ENCODE results near the gene TTPAL. TPM values are rescaled to one million over a fixed set of nuclear protein-coding genes. Genes with fewer than 3 reads are reported as not detected.

The TTPAL gene
- total and polyA plus RNA-seq, 2 donors (not counting 1 experiment from before 2014, with no cell fraction given), result 11.9 to 12.6 TPM

DNA sequence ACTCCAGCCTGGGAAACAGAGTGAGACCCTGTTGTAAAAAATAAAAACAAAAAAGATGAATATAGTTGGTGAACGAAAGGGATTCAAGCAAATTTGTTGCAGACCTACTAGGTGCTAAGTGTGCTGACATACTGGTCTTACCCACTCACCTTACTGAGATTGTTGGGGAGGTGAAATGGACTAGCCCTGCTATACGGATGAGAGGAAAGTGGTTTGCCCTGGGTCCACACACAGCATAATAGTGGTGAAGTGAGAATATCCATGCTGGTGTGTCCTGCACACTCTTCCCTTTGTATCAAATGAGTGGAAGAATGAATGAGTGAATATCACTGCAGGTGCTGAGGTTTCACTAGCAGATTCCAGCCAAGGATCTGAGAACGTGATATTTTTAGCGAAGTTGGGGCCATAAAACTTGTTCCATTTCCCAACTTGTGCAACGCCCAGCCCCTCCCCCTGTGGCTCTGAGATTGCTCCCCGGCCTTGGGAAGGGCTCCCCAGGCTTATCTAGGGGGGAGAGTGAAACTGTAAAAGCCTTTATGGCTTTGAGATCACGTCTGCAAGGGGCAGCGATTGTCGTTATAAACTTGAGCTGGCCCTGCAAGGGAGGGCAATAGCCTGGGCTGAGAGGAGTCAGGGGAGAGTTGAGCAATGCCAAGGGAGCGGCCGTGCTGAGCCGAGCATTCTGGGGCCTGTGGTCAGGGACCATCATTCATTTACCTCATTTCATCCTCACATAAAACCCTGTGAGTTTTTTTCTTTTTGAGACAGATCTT, 33.2 kb upstream of the TTPAL start:
- Histone ChIP-seq H2AFZ (ENCODE audit: low read length) (no peak overlapping the region), H3K4me2 (ENCODE audit: extremely low read depth, insufficient read depth, low read length) (no peak overlapping the region), H3K4me3 (replicated peaks in 1 of 4; ENCODE audit: control extremely low read depth in 1 of 4, insufficient read depth in 1 of 4, low read depth in 3 of 4, low read length in 4 of 4) (no peak overlapping the region), H3K4me1 (ENCODE audit: control insufficient read depth, extremely low read depth, insufficient read depth, low read length) (no peaks in the 10 kb centered on the region), H3K36me3 (ENCODE audit: control insufficient read depth, insufficient read depth, low read length) (no peaks in the 10 kb centered on the region), H3K9ac (ENCODE audit: insufficient read depth, low read length) (no peak overlapping the region), H3K9me3 (ENCODE audit: control insufficient read depth, insufficient read depth, low read depth, low read length) (no peaks in the 10 kb centered on the region), H3K27me3 (ENCODE audit: control insufficient read depth, insufficient read depth, low read length) (no peaks in the 10 kb centered on the region), H3K27ac (ENCODE audit: insufficient read depth, low read length) (no peak overlapping the region), H3K79me2 (ENCODE audit: control insufficient read depth, insufficient read depth, low read length) (no peaks in the 10 kb centered on the region), H4K20me1 (ENCODE audit: control insufficient read depth, extremely low read depth, insufficient read depth, low read length) (no peaks in the 10 kb centered on the region)
- no peak for TF ChIP-seq EZH2 (IDR thresholded peaks at IDR 0.05; ENCODE audit: low read length, missing control alignments)
- TF ChIP-seq, protein P1, sequence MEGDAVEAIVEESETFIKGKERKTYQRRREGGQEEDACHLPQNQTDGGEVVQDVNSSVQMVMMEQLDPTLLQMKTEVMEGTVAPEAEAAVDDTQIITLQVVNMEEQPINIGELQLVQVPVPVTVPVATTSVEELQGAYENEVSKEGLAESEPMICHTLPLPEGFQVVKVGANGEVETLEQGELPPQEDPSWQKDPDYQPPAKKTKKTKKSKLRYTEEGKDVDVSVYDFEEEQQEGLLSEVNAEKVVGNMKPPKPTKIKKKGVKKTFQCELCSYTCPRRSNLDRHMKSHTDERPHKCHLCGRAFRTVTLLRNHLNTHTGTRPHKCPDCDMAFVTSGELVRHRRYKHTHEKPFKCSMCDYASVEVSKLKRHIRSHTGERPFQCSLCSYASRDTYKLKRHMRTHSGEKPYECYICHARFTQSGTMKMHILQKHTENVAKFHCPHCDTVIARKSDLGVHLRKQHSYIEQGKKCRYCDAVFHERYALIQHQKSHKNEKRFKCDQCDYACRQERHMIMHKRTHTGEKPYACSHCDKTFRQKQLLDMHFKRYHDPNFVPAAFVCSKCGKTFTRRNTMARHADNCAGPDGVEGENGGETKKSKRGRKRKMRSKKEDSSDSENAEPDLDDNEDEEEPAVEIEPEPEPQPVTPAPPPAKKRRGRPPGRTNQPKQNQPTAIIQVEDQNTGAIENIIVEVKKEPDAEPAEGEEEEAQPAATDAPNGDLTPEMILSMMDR (conservative IDR thresholded peaks at IDR 0.05 in 1 of 2, IDR thresholded peaks at IDR 0.05 in 1 of 2; ENCODE audit: low read depth in 1 of 2, low read length in 2 of 2), result no peak
- DNase-seq (ENCODE audit: low read depth in 2 of 2), result no peak

DNA sequence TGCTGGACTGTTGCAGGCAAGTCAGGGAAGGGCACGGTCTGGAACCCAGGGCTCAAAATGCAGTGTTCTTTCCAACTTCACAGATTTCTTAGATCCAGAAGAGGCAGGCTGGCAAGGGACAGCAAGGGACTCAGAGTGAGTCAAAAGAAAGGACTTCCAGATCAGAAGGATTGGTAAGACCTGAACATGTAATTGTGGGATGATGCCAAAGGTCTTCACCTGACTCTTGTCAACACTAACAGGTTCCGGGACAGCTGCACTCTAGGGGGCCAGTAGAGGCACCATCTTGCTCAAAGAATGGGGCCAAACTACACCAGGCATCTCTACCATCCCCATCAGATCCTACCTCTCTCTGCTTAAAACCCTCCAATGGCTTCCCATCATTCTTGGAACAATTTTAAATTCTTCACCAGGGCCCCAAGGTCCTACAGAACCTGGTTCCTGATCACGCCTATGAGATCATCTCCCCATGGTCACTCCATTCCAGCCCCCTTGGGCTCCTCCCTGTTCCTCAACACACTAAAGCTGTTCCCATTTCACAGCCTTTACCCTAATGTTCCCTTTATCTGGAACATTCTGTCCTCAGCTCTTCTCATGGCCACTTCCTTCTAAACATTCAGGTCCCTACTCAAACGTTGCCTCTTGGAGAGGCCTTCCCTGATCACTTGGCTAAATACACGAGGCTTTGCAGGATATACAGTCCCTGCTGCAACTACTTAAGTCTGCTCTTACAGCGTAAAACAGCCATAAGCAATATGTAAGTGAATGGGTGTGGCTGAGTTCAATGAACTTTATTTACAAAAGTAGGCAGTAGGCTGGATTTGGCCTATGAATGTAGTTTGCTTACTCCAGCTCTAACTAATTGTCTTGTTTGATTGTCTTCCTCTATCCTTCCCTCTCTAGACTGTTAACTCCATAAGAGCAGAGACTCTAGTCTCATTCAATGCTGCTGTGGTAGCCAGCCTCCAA, 29.6 kb upstream of the TTPAL start:
- Histone ChIP-seq H2AFZ (ENCODE audit: low read length) (no peak overlapping the region), H3K9me3 (ENCODE audit: control insufficient read depth, insufficient read depth, low read depth, low read length) (no peaks in the 10 kb centered on the region), H3K9ac (ENCODE audit: insufficient read depth, low read length) (no peak overlapping the region), H4K20me1 (ENCODE audit: control insufficient read depth, extremely low read depth, insufficient read depth, low read length) (no peaks in the 10 kb centered on the region), H3K4me3 (replicated peaks in 1 of 4; ENCODE audit: control extremely low read depth in 1 of 4, insufficient read depth in 1 of 4, low read depth in 3 of 4, low read length in 4 of 4) (no peak overlapping the region), H3K4me2 (ENCODE audit: extremely low read depth, insufficient read depth, low read length) (no peak overlapping the region), H3K36me3 (ENCODE audit: control insufficient read depth, insufficient read depth, low read length) (no peaks in the 10 kb centered on the region), H3K79me2 (ENCODE audit: control insufficient read depth, insufficient read depth, low read length) (no peaks in the 10 kb centered on the region), H3K27me3 (ENCODE audit: control insufficient read depth, insufficient read depth, low read length) (peaks cover 4% of the 10 kb centered on the region), H3K27ac (ENCODE audit: insufficient read depth, low read length) (no peak overlapping the region), H3K4me1 (ENCODE audit: control insufficient read depth, extremely low read depth, insufficient read depth, low read length) (no peaks in the 10 kb centered on the region)
- no peak for DNase-seq (ENCODE audit: low read depth in 2 of 2)
- TF ChIP-seq EZH2 (IDR thresholded peaks at IDR 0.05; ENCODE audit: low read length, missing control alignments), result no peak
- TF ChIP-seq, protein P1 (conservative IDR thresholded peaks at IDR 0.05 in 1 of 2, IDR thresholded peaks at IDR 0.05 in 1 of 2; ENCODE audit: low read depth in 1 of 2, low read length in 2 of 2), result no peak

DNA sequence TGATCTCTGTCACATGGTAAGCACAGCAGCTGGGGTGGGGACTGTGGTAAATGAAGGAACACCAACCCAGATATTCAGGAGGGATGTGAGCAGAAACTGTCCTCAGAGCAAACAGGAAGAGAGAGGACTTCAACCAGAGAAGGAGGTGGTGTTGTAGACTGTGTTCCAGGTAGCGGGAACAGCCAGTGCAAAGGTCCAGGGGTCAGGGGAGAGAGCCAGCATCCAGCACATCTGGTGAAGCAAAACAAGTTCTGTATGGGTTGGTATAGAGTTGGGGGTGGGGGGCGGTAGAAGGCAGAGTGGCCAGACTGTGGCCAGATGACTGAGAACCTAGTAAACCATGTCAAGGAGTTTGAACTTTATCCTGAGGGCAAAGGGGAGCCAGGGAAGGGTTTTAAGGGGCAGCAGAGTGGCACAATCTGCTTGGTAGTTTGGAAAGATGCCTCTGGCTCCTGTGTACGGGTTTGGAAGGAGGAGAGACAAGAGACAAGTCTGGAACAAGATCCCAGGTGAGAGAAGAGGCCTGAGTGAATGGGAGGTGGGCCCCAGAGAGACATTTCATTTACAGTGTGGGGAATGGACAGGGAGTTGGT, 27.8 kb upstream of the TTPAL start:
- no peak overlapping the region for H2AFZ ChIP-seq (ENCODE audit: low read length)
- H3K4me1 ChIP-seq (ENCODE audit: control insufficient read depth, extremely low read depth, insufficient read depth, low read length), result no peaks in the 10 kb centered on the region
- H3K27ac ChIP-seq (ENCODE audit: insufficient read depth, low read length), result no peak overlapping the region
- no peaks in the 10 kb centered on the region for H3K9me3 ChIP-seq (ENCODE audit: control insufficient read depth, insufficient read depth, low read depth, low read length)
- H3K79me2 ChIP-seq (ENCODE audit: control insufficient read depth, insufficient read depth, low read length), result no peaks in the 10 kb centered on the region
- no peak overlapping the region for H3K4me2 ChIP-seq (ENCODE audit: extremely low read depth, insufficient read depth, low read length)
- H3K27me3 ChIP-seq (ENCODE audit: control insufficient read depth, insufficient read depth, low read length), result peaks cover 4% of the 10 kb centered on the region
- no peak overlapping the region for H3K4me3 ChIP-seq (replicated peaks in 1 of 4; ENCODE audit: control extremely low read depth in 1 of 4, insufficient read depth in 1 of 4, low read depth in 3 of 4, low read length in 4 of 4)
- no peaks in the 10 kb centered on the region for H4K20me1 ChIP-seq (ENCODE audit: control insufficient read depth, extremely low read depth, insufficient read depth, low read length)
- H3K9ac ChIP-seq (ENCODE audit: insufficient read depth, low read length), result no peak overlapping the region
- TF ChIP-seq EZH2 (IDR thresholded peaks at IDR 0.05; ENCODE audit: low read length, missing control alignments), result no peak
- TF ChIP-seq, protein P1 (conservative IDR thresholded peaks at IDR 0.05 in 1 of 2, IDR thresholded peaks at IDR 0.05 in 1 of 2; ENCODE audit: low read depth in 1 of 2, low read length in 2 of 2), result no peak
- DNase-seq (ENCODE audit: low read depth in 2 of 2), result no peak
- no peaks in the 10 kb centered on the region for H3K36me3 ChIP-seq (ENCODE audit: control insufficient read depth, insufficient read depth, low read length)

Data from fibroblast of lung (primary cell).